ENCODE measurements around the gene SLCO3A1. TPM values are rescaled to one million over a fixed set of nuclear protein-coding genes. Genes with fewer than 3 reads are reported as not detected.

The SLCO3A1 gene
- total and polyA plus RNA-seq, 12 donors: 33.9 to 57.2 (median 46.4) TPM

GRCh38 chr15:91845720-91846119, 7.8 kb upstream of the SLCO3A1 start:
- WGBS, 2 donors: 39 to 47% methylated on average over 6 of the region's 6 CpGs
- ATAC-seq: no peak
- intact Hi-C loops (cut with DNase I): loop anchor here in 5 of 10 donors (5.0 to 10.0 kb wide), 5 partner anchors 138 to 543 kb away; no protein-coding TSS in a partner anchor
- TF ChIP-seq CTCF (IDR thresholded peaks at IDR 0.05): no peak
- DNase-seq: no peak
- peaks cover 0 to 12% (median 6%) of the 10 kb centered on the region in 9 donors for H3K4me1 ChIP-seq
- no peak overlapping the region for H3K4me3 ChIP-seq
- peaks cover 0 to 11% (median 0%) of the 10 kb centered on the region in 11 donors for H3K9me3 ChIP-seq
- H3K36me3 ChIP-seq: no peaks in the 10 kb centered on the region
- no peaks in the 10 kb centered on the region for H3K27me3 ChIP-seq
- no peak overlapping the region for H3K27ac ChIP-seq

GRCh38 chr15:91849180-91849579, 4.3 kb upstream of the SLCO3A1 start:
- H3K4me3 ChIP-seq: no peak overlapping the region
- ATAC-seq (no peak), DNase-seq (no peak)
- H3K27ac ChIP-seq: no peak overlapping the region
- no peaks in the 10 kb centered on the region for H3K36me3 ChIP-seq
- H3K27me3 ChIP-seq: no peaks in the 10 kb centered on the region
- 54 to 58% methylated on average over 3 of the region's 3 CpGs for WGBS, 2 donors
- intact Hi-C loops (cut with DNase I): loop anchor here in 5 of 10 donors (5.0 to 10.0 kb wide), 5 partner anchors 142 to 547 kb away; no protein-coding TSS in a partner anchor
- H3K9me3 ChIP-seq: no peaks in the 10 kb centered on the region
- TF ChIP-seq CTCF (IDR thresholded peaks at IDR 0.05): no peak
- peaks cover 0 to 30% (median 20%) of the 10 kb centered on the region in 9 donors for H3K4me1 ChIP-seq

DNA sequence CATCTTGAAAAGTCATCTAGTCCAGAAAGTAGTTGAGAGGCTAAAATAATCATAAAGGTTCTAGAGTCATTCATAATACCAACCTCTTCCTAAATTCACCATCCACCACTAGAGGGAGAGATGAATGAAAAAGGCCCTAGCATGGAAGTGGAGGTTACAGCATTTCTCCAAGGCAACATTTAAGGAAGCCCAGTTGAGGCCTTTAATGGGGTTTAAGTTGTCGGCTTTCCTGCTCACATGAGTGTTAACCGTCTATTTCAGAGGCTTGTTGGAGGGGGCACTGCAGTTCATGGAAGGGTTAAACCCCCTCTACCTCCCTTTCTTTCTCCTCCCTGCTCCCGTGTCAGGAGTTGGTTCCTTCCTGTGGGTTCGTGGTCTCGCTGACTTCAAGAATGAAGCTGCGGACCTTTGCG, 3.8 kb upstream of the SLCO3A1 start:
- intact Hi-C loops (cut with DNase I): loop anchor here (2.0 to 10.0 kb wide), 15 partner anchors 78 to 547 kb away; no protein-coding TSS in a partner anchor
- Histone ChIP-seq H3K36me3 (no peaks in the 10 kb centered on the region), H3K27ac (no peak overlapping the region), H3K4me1 (peaks cover 0 to 35% (median 23%) of the 10 kb centered on the region in 9 donors), H3K27me3 (no peaks in the 10 kb centered on the region), H3K9me3 (no peaks in the 10 kb centered on the region), H3K4me3 (no peak overlapping the region)
- DNase-seq (no peak), ATAC-seq (no peak)
- TF ChIP-seq CTCF (IDR thresholded peaks at IDR 0.05): peak; percentile 25 to 70 (median 59)
- WGBS, 2 donors: 76 to 77% methylated on average over 7 of the region's 7 CpGs

DNA sequence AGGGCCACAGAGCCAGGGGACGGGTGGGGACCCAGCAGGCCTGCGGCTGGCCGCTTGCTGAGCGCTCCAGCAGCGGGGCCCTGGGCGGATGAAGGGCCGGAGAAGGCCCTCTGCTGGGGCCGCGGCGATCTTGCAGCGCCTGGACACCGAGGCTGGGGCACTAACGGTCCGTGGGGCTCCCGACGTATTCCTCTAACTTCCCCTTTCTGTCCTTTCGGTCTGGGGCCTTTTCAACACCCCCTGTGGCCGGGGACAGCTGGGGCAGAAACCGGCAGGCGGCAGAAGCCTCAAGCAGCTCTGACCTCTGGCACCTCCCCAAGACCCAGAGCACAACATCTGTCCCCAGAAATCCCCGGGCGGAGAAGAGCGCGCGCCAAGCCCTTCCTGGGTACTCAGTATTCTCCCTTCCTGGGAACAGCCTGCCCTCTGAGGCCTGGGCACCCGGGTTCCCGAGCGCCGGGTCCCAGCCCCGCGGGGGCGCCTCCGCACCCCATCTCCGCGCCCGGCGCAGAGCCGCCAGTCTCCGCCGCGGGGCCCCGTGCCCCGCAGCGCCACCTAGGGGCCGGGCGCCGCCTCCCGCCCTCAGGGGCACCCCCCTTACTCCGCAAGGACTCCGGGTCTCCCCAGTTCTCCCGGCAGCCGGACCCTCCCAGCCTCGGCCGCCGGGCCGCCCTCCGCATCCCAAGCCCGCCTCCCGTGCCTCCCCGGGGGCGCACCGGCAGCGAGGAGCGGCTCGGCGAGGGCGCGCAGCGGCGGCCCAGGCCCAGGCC, 582 bp upstream of the SLCO3A1 start:
- peak; percentile 53 to 91 (median 71) for TF ChIP-seq CTCF (IDR thresholded peaks at IDR 0.05)
- peak overlapping the region; percentile 93 to 99 (median 97) for H3K27ac ChIP-seq
- H3K9me3 ChIP-seq: no peaks in the 10 kb centered on the region
- peak overlapping the region; percentile 69 to 89 (median 82) for H3K4me3 ChIP-seq
- DNase-seq (peak; percentile 83), ATAC-seq (peak; percentile 80 to 91 (median 86))
- H3K36me3 ChIP-seq: no peaks in the 10 kb centered on the region
- 0 to 1% methylated on average over 64 to 70 of the region's 70 CpGs for WGBS, 2 donors
- peaks cover 3 to 64% (median 53%) of the 10 kb centered on the region in 9 donors for H3K4me1 ChIP-seq
- no peaks in the 10 kb centered on the region for H3K27me3 ChIP-seq
- intact Hi-C loops (cut with DNase I): loop anchor here (1.0 to 10.0 kb wide), 19 partner anchors 74 to 551 kb away; no protein-coding TSS in a partner anchor

Measured in heart right ventricle (tissue), 16 donors.